ENCODE data around the gene CUL2.
A peak's percentile ranks its signal among the peaks of the same experiment; 100 is the strongest.
"Not testable (repeated sequence)": the region's sequence is repeated elsewhere in the genome, so short reads cannot be mapped to it uniquely, and the experiment has no call there.

The CUL2 gene

DNA sequence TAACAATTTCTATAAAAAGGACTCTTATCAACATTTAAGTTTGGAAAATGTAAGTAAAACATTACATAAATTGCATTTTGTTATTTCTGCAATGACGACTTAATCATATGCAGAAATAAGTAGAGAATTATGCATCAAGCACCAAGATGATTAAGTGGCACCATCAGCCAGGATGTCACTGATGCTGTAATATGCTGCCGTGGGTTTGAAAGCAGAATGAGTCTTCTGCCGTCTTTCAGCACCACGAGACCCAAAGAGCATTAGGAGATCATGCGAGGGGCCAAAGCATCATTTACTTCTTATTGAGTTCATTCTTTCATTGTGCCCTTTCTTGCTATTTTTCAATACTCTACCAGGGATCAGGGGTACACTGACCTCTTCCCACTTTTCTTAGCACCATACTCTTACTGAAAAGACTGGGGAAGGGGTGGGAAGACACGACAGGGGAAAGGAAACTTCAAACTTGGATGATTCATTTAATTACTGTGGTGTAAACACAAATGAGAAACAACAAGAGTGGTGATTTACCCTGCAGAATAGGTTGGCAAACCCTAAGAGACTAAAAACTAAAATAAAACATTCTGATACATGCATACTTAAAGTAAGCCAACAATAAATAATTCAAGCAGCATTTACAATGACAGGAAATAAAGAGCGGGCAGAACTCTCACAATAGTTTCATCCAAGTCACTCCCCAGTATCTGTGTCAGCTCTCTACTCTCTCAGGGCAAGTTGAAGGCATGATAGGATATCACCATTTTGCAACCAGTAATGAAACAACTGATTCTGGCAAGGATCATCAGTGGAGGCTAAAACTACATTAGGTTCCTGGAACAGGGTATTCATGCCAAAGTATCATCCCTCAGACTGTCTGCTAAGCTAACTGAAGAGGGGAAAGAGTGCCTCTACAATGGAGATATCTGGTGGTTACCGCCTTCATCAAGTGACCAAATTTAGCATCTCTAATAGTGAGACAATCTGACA, 70.8 kb downstream of the CUL2 start:
- no peak for DNase-seq (ENCODE audit: low spot score)

DNA sequence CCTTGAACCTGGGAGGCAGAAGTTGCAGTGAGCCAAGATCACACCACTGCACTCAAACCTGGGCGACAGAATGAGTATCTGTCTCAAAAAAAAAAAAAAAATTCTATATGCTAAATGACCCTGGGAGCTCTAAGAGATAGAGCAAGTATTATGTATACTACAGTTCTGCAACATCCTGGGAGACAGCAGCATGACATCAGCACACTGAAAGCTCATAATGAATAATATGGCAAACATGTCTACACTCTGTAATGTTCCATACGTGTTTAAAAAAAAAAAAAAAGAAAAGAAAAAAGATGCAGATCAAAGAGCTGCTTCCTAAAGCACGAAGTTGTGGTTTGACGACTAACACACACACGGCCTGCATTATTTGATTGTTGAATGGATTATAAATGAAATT, 72.5 kb downstream of the CUL2 start:
- DNase-seq (ENCODE audit: low spot score) = no peak

DNA sequence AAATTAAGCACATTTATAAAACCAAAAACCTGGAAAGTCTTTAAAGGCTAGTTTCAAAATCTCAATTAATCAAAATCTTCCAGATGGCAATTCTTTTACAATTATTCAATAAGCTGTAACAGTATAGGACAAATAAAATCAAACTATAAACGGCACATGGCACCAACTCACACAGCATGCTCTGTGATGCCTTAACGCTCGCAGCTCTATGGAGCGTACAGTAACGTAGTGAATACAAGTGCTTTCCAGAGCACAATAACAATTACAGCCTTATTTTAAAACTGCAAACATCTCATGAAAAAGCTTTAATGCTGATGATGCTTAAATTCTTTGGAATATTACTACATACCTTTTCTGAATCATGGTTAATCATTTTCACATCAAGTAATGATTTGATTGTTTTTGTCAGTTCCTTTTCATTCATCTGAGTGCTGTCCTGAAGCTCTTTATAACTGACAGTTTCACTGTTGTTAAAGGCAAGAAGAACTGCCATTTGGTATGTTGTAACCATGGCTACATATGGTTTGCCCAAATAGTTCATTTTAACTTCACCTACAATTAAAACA, 74.2 kb downstream of the CUL2 start:
- DNase-seq (ENCODE audit: low spot score) = no peak

DNA sequence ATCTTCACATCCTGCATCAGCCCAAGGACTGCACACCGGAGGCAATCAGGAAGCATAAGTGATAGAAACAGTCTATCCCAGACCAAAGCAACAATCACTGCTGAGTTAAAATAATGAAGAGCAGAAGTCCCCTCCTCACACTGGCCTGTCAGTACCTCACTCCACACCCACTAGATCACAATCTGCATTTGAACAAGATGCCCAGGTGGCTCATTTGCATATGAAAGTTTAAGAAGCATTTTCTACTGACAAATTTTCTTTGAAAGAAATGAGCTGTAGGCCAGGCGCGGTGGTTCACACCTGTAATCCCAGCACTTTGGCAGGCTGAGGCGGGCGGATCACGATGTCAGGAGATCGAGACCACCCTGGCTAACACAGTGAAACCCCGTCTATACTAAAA, 77.4 kb downstream of the CUL2 start:
- DNase-seq (ENCODE audit: low spot score) = no peak

DNA sequence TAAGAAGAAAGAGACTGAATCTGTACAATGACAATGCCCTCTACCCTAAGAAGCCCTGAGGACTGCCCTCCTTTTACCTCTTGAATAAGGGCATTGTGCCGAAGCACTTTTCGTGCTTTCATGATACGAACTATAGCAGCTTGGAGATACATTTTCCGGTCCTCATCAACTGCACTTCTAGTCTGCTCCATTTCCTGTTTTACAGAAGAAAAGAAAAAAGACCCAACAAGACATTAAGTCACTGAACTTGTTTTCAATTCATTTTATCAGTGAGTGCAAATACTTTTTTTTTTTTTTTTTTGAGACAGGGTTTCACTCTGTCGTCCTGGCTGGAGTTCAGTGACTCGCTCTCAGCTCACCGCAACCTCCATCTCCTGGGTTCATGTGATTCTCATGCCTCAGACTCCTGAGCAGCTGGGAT, 78.4 kb downstream of the CUL2 start:
- no peak for DNase-seq (ENCODE audit: low spot score)

DNA sequence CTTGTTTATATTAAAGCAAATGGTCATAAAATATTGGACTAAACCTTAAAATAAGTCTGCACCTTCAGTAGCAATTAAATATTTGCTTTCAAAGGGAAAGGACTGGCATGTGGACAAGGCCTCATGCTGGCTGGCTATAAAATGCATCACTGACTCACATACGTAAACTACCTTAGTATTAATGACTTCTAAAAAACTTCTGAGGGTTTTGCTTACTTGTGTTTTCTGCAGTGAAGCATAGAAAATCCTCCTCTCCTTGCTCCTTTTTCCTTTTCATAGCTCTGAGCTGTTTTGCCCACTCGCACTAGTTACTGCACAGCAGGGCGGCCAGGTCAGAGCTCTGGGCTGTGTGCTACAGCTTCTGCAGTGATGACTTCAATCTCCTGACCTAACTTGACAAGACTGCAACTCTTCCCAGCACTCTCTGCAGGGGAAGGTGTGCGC, 82.3 kb downstream of the CUL2 start:
- DNase-seq (ENCODE audit: low spot score) = no peak

DNA sequence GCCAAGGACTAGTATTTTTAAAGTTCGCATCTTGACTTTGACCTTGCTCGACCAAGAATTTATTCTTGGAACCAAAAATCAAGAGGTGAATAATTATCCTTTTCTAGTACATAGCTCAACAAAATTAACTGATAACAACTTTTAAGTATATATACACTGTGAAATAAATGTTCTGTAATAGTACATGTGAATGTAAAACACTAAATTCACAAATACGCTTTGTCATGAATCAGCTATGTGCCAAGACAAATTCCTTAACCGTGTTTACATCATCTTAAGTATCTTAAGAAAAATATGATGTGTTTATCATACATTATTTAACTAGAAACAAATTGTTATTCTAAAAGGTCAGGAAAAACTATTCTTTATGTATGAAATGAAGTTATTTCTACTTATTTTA, 83.3 kb downstream of the CUL2 start:
- DNase-seq (ENCODE audit: low spot score) = no peak

DNA sequence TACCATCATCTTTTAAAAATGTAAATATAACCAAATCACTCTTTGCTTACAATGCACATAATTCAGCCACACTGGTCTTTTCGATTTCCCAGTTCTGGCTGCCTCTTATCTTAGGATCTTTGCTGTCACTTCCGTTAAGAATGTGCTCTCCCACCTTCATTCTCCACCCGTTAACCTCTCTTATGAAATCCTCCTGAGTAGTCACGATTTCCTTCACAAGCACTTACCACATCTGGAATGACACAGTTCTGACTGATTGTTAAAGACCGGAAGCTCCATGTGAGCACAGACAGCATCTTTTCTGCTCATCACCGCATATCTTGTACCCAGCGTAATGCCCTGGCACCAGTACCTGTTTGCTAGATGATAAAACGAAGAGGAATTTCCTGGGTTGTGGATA, 84.3 kb downstream of the CUL2 start:
- no peak for DNase-seq (ENCODE audit: low spot score)

DNA sequence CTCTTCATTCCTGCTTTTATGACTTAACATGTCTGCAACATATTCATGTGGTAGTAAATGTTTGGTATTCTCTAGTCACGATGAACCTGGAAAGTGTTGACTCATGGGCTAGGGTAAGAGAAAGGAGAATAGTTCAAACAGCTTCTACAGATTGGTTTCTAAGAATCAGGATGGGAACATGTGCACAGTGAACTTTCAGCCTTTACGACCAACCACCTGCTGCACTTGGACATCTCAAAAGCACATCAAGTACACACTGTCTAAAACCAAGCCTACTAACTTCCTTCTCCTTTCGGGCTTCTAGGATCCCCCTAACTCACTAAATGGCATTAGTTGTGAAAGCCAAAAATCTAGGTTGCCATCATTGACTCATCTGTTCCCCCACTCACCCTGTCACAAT, 85.5 kb downstream of the CUL2 start:
- DNase-seq (ENCODE audit: low spot score) = no peak

DNA sequence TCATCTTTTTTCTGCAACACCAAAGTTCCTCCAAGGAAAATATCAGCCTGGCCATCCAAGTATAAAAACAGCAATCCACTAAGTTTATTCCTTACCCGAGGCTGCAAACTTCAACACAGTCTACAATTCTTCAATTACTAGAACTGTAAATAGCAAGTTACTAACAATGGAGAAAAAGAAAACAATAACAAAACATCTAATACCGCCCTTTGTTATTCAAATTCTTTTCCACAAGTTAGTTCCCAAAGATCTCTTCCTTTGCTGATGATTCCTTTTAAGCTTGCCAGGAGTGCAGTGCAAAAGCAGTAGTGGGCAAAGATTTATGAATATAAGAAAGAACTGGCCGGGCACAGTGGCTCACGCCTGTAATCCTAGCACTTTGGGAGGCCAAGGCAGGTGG, 86.2 kb downstream of the CUL2 start:
- no peak for DNase-seq (ENCODE audit: low spot score)

DNA sequence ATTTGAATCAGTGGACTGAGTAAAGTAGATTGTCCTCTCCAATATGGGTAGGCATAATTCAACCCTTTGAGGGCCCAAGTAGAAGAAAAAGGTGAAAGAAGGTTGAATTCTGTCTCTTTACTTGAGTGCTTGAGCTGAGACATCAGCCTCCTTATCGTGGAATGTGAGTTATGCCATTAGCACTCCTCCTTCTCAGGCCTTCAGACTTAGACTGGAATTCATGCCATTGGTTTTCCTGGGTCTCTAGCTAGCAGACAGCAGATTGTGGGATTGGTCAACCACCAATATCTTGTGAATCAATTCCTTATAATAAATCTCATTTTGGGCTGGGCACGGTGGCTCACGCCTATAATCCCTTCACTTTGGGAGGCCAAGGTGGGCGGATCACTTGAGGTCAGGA, 89.2 kb downstream of the CUL2 start:
- no peak for DNase-seq (ENCODE audit: low spot score)

DNA sequence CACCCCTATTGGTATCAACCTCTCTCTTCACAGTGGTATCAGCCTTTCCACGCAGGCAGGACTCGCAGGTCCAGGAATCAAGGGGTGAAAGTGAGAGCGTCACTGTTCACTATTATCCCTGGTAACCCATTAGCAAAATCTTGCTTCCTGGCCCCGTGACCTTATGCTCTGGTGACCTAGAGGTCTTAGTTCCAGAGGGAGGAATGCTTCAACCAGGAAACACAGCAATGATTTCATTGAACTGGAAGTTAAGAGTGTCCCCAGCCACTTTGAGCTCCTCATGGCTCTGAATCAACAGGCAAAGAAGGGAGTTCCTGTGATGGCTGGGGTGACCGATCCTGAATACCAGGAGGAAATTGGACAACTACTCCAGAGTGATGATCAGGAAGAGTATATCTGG, 90.6 kb downstream of the CUL2 start:
- DNase-seq (ENCODE audit: low spot score) = no peak

DNA sequence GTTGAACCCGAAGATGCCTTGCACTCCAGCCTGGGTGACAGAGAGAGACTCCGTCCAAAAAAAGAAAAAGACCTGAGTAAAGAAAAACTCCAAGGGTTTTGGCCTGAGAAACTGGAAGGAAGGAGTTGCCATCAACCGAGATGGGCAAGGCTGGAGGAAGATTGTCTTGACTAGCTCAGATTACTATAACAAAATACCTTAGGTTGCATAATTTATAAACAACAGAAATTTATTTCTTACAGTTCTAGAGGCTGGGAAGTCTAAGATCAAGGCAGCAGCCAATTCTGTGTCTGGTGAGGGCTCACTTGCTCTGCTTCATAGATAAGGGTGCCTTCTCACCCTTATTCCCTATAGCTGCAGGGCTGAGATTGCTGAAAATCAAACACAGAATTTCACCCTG, 91.2 kb downstream of the CUL2 start:
- no peak for DNase-seq (ENCODE audit: low spot score)

DNA sequence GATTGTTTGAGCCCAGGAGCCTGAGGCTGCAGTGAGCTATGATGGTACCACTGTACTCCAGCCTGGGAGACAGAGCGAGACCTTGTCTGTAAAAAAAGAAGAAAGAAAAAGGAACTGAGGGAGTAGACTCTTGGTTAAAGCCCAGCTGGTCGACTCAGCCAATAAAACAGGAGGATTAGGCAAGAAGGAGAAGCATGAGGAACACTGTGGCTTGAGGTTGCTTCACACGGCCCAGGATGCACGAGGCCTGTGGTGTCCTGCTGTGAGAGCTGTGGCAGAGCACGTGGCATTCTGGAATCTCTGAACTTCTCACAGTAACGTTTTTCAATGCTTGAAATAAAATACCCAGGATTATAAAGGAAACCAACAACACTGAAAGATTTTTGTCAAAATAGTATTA, 93.3 kb downstream of the CUL2 start:
- no peak for DNase-seq (ENCODE audit: low spot score)

DNA sequence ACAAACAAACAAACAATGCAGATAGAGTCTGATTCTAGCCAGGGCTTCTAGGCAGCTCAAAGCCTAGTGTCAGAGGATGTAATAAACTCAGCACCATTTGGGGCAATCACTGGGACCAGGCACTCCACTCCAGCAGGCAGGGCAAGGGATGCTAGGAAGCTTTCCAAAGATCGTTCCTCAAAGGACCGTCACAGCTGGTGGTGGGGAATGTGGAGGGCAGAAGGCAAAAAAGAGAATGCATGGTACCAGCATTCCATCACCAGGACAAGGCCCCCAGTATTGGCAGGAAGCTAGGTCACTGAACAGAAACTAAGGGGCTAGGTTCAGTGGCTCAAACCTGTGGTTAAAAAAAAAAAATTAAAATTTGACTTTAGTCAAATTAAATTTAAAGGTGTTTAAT, 94.2 kb downstream of the CUL2 start:
- DNase-seq (ENCODE audit: low spot score) = no peak

DNA sequence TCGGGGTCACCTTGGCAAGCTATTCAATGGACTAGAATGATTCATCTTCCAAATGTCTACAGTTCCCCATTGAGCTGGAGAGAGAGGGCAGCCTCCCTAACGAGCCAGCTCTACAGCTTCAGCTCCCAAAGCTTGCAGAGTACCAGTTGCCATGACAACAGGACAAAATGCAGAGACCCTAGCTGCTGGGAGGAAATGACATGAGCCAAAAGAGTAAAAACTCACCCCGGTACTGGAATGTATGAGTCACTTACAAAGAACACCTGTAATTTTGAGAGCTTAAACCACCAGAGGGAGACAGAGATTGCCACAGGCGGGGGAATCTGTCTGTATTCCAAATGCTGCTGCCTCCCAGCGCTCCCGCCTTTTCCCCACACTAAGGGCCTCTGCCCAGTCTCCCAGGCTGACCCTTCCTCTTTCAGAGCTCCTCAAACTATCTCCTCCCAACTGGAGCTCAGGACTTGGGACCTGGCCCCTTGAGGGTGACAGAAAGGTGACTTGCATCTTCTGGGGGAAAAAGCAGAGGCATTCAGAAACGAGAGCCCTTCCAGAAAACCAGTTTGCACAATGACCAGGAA, 95.5 kb downstream of the CUL2 start:
- peak; percentile 51 for DNase-seq (ENCODE audit: low spot score)

DNA sequence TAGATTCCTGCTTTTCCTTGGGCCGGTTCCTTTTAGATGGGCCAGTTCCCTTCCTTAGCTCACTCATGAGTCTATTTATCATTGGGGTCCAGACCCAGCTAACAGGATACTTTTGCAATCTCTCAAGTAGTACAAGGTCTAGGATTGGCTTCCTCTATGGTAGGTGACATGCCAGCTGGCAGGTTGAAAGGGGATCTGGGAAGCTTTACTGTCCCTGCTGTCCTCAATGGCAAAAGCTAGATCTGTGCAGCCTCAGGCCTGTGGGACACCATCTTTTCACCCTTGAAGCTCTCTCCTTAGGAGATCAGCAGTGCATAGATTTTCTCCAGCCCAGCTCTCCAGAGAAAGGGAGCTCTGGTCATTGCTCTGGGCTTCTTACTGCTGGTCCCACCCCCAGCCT, 96.4 kb downstream of the CUL2 start:
- no peak for DNase-seq (ENCODE audit: low spot score)

DNA sequence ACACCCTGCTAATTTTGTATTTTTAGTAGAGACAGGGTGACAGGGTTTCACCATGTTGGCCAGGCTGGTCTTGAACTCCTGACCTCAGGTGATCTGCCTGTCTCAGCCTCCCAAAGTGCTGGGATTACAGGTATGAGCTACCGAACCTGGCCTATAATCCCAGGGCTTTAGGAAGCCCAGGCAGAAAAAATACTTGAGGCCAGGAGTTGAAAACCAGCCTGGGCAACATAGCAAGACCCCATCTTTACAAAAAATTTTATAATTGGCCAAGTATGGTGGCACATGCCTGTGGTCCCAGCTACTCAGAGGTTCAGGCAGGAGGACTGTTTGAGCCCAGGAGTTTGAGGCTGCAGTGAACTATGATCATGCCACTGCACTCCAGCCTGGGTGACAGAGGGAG, 99.0 kb downstream of the CUL2 start:
- DNase-seq (ENCODE audit: low spot score) = not testable (repeated sequence)

DNA sequence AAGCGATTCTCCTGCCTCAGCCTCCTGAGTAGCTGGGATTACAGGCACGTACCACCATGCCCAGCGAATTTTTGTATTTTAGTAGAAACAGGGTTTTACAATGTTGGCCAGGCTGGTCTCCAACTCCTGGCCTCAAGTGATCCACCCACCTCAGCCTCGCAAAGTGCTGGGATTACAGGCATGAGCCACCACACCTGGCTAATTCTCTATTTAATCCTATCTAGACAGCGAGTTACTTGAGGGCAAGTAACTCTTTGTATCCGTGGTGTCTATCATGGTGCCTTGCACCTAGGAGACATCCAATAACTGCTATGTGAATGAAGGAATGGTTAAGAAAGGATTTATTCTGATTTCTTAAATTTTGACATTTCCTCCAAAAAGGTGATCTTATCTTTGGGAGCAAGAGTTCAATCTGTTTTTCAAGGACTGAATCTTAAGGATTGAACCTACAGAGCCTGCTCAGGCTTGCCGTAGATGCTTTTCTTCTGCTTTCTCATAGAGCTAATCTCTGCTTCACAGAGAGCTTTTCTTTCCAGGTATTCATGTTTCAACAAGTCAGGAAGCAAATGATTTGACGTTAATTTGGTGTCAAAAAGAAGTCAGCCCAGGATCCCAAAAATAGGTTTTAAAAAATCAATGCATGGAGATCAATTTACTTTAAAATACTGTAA, 101.6 kb downstream of the CUL2 start:
- no peak for DNase-seq (ENCODE audit: low spot score)

DNA sequence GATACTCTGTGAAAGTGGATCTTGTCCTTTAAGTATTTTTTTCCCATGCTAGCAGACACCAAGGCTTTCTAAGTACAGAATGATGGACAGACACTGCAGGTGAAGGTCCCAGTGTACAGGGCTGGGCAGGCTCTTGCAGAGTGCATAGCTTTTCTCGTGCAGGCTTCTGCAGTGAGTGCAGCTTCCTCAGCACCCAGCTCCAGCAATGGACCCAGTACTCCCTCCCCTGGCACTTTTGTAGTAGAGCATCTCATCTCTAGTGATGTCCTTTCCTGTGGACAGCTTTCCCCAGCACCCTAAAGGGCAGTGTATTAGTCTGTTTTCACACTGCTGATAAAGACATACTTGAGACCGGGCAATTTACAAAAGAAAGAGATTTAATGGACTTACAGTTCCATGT, 104.3 kb downstream of the CUL2 start:
- no peak for DNase-seq (ENCODE audit: low spot score)

DNA sequence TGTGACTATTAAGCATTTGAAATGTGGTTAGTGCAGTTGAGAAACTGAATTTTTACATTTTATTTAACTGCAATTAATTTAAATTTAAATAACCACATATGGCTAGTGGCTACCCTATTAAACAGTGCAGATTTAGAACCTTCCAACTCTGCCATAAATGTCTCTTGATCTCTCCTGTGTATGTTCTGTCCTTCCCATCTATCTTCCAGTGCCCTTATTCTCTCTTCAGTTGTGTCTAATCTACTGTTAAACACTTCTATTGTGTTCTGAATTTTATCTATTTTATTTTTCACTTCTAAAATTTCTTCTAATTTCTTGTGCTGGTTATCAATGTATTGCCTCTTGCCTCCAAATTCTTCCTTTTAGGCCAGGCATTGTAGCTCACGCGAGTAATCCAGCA, 105.0 kb downstream of the CUL2 start:
- no peak for DNase-seq (ENCODE audit: low spot score)

DNA sequence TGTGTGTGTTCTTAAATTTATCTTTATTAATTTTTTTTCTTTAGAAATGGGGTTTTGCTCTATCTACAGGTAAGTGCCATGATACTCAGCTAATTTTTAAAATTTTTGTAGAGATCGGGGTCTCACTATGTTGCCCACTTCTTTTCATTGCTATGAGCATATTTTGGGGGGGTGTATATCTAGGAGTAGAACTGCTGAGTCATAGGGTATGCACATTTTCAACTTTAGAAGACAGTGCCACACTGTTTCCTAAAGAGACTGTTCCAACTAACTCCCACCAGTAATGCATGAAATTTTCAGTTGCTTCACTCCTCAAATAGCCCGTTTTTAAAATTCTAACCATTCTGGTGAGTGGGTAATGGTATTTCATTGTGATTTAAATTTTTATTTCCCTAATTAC, 108.3 kb downstream of the CUL2 start:
- DNase-seq (ENCODE audit: low spot score) = no peak

DNA sequence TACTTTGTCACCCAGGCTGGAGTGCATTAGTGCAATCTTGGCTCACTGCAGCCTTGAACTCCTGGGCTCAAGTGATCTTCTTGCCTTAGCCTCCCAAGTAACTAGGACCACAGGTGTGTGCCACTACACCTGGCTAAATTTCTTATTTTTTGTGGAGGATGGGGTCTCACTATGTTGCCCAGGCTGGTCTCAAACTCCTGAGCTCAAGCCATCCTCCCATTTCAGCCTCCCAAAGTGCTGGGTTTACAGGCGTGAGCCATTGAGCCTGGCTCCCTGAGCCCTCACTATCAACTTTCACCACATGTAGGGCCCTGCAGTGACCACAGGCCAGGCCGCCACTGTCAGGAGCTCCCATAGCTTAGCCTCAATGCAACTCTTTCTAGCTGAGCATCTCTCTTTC, 110.2 kb downstream of the CUL2 start:
- no peak for DNase-seq (ENCODE audit: low spot score)

All from germinal center (tissue), 1 donor.